ENCODE results near the gene TMC1.
"Not testable (repeated sequence)": the region's sequence is repeated elsewhere in the genome, so short reads cannot be mapped to it uniquely, and the experiment has no call there.

TMC1 gene

DNA sequence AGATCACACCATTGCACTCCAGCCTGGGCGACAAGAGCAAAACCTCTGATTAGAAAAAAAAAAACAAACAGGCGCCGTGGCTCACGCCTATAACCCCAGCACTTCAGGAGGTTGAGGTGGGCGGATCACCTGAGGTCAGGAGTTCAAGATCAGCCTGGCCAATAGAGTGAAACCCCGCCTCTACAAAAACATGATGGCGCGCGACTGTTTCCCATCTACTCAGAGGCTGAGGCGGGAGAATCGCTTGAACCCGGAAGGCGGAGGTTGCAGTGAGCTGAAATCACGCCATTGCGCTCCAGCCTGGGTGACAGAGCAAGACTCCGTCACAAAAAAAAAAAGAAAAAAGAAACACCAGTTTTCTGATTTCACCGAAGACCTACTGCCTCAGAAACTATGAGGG lies at the start of gene TMC1:
TMC1 (plus strand) TSS at position 193 of the 400 bp plus-strand sequence. CDS start 127,041 bp downstream, outside the sequence.
- DNase-seq, result not testable (repeated sequence)

DNA sequence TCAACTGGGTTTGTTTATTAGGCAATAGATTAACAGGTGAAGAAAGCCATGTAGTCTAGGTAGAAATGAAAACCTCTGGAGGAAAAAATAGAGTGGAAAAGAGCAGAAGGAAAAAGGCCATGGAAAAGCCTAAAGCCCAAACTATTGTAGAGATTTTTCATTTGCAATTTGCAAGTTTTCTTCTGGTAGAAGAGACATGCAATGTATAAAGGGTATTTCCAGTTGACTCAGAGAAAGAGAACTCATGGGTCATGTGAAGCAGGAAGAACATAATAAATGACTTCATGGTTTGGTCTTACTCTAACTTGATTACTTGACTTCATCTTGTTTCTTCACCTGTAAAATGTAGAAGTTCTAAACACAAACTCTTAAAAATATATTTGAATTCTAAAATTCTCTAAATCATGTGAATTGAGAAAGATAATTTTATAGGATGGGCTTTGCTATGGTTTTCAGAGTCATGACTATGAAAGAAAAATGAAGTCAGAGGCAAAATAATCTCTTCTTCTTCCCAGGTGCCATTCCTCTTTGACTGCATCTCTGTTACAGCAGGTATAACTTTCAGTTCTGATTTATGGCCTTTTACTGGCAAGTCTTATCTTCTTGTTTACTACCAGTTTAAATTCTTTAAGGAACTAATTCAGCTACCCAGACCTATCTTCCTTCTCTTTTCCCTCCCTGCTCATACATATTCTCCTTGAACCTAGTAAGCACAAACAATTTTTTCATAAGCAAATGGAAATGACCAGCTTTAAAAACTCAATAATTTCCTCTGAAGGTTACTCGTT lies 47.7 kb upstream of the TMC1 start:
- no peak for DNase-seq

DNA sequence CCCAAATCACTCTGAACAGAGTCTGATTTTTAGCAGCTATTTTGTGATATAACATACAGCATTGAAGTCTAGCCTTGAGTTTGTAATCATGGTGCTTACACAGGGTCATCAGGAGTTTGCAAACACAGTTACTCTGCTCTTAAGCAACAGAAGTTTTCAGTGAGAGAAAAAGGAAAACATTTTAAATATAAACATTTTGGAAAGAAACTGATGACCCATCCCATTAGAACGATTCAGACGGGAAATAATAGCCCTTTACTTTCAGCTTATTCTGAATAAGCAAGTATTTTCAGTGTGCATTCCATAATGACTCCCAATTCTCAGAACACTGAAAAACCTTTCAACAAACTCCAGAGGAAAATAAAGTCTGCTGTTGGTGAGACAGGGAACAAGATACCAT lies 46.7 kb upstream of the TMC1 start:
- DNase-seq, result no peak

DNA sequence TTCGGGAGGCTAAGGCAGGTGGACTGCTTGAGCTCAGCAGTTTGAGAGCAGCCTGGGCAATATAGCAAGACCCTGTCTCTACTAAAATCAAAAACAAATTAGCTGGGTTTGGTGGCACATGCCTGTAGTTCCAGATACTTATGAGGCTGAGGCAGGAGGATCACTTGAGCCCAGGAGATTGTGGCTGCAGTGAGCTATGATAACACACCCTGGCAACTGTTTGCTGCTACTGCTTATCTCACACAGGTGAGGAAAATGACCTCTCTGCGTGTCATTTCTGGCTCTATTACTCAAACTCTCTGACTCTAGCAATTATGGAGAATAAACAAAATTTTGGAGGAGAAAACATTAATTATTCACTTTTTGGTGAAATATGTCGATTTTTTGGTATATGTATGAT lies 45.3 kb upstream of the TMC1 start:
- DNase-seq, result no peak

DNA sequence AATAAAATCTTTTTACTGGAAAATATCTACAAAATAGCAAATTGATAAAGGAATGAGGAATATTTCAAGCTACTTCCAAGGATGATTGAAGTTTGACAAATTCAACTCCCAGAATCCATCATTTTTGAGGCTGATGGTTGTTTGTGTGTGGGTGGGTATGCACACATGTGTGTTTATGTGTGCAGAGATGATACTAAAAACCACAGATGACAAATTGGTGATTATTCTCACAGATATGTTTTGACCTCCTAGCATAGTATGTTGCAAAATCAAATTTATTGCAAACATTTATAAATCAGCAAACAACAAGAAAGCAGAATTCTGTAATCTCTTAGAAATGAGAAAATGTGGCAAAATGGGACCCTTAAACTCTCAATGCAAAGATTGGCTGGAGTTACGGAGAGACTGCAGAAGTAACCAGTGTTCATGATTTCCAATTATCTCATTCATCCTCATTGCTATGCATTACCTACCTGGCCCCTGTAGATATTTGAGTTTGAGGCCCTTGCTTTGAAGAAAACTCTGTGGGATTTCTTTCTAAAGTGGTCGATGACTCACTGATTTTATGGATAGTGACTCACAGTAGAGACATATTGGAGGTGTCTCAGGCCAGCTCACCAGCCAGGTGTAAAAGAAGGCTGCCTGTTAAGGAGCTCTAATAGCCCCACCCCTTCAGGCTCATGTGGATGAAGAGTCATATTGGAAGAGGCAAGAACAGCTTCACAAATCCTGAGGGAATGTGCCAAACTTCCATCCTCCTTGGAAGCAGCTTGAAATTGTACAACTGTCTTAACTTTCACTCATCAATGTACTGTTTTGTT lies 44.6 kb upstream of the TMC1 start:
- DNase-seq, result no peak

DNA sequence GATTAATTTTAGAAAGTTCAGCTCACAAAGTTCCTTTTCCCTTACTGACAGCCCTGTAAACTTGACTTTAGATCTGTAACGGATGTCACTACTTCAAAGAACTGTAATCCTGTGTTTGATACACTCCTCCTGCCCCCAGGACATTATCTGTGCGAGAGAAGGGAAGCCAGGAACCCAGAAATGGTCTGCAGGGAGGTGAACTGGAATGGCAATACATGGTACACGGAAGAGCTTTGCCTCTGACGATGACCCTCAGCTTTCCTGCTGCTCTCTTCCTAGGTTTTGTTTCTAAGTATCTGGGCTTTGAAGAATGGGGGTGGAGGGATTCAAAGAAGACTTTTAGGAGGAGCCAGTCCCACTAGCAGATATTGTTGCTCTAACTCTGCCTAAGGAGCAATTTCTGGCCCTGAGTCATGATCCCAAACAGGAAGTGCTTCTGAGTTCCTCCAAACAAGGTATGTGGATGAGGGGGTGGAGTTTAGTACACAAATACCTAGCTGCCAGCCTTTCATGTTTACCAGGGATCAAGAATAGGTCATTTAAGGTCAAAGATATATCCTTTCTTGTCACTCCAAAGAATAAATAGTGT lies 43.4 kb upstream of the TMC1 start:
- no peak for DNase-seq

DNA sequence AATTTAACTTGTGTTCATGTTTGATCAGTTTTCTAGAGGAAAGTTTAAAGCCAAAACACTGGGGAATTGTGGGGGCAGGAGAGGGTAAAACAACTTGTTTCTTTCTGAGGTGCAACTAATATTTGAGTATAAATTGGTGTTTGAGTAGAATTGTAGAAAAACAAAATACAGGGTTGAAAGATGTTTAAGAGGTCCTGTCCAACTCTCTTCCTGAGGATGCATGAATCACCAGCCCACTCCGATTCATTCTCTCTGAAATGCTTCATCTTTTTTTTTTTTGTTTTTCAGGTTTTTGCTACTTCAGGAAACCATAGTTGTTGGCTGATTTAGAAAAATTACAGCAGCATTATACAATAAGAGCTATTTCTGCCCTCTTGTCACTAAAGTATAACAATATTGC lies 42.4 kb upstream of the TMC1 start:
- DNase-seq, result no peak

DNA sequence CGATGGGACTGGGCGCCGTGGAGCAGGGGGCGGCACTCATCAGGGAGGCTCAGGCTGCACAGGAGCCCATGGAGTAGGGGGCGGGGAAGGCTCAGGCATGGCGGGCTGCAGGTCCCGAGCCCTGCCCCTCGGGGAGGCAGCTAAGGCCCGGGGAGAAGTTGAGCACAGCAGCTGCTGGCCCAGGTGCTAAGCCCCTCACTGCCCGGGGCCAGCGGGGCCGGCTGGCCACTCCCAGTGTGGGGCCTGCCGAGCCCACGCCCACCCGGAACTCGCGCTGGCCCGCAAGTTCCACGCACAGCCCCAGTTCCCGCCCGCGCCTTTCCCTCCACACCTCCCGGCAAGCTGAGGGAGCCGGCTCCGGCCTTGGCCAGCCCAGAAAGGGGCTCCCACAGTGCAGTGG lies 41.1 kb upstream of the TMC1 start:
- DNase-seq, result not testable (repeated sequence)

DNA sequence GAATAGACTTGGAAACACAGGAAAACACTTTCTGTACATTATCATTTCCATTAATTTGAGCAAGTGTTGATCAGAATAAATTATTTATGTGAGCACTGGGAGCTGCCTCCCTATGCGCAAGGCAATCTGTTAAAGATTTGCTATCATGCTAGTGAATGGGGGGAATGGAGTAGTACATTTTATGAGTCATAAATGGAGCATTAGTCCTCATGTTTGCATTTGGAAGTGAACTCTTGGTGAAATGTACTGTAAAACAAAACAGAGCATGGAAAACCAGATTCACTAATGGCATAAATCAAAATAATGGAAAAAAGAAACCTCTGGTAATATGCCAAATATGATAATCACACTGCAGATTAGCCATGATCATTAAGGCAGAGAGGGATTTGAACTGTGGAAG lies 40.5 kb upstream of the TMC1 start:
- DNase-seq, result no peak

DNA sequence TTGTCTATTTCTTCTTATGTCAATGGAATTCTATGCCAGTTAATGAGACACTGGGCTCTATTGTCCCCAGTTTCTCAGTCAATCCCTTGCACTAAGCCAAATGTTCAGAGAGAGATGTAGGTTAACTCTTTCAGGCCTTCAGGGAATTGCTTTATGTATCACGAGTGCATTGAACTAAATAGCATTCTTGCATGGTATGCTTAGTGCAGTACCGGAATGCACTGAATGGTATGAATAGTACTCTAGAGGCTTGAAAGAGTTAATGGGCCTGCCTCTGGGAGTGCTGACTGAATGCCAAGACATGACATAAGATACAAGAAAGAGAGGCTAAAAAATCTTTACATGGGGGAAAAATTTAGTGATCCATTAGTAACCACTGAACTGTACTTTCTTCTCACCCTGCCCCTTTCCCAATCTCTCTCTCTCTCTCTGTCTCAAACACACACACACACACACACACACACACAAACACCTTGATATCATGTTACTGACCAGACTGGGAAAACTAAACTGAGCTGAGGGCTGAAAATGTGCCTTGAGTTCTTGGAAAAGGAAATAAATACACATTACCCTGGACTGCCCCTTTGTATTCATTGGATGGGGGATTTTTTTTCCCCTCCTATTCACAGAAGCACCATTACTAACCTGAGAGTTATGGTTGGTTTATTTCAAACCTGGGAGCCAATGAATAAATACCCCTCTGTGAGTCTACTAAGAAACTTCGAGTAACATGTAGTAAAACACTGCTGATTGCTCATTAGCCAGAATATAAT lies 35.4 kb upstream of the TMC1 start:
- no peak for DNase-seq

DNA sequence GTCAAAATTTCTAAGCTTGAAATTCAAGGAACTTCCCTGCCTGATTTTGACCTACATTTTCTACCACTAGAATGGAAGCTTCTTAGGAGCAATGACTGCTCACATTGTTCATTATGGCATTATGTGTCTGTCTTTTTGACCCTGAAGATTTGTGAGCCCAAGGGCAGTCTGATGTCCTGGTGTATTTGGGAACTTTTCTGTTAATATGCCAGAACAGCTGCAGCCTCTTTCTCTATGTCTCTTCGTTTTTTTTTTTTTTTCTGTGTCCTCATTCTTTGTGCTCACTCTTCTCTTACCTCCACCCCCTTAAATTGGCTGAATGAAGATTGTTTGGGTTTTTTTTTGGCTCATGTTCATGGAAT lies 34.8 kb upstream of the TMC1 start:
- DNase-seq, result no peak

DNA sequence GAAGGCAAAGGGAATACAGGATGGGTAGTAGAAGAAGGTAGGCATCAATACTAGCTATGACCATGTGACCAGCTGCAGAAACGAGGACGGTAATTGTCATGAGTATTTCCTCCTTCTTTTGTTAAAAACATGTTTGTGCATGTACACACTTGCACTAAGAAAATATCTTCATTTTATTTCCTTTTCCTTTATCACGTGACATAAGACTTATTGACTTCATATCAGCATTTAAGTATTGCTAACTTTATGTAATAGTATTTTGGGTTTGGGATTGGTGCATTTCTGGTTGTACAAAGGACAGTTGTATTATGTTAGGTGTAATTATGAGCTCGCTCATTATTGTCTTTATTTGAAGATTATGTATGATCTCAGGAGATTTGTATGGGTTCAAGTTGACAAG lies 33.7 kb upstream of the TMC1 start:
- not testable (repeated sequence) for DNase-seq

DNA sequence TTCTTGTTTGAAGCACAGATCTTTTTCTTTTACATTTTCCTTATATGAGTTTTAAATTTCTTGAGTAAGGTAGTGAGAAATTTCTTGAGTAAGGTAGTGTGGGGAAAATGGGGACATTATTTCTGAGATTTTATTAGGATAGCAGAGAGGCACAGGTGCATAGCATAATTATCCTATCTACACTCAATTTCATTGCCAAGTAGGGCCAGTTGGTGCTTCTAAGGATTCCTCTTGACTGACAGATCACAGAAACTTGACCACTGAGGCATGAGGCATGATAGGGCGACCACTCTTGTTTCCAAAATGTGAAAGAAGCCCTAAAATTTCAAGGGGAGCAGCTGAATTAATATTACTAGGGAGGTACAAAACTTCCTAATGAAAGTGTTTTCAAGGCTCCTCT lies 31.4 kb upstream of the TMC1 start:
- no peak for DNase-seq

DNA sequence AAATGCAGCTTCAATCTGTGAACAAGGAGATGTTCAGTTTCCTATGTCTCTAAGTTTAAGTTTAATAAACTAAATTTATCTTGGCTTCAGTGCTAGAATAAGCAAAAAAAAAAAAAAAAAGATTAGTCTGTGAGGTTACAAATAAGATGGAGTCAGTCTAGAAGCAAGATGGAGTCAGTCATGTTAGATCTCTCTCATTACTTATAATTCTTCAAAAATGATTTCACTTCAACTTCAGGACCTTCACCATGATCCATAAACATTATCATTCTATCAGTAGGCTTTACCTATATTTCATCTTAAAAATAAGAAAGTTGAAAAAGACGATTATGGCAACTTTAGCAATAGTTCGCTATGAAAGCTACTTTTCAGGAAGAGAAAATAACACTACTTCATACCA lies 30.2 kb upstream of the TMC1 start:
- DNase-seq, result no peak

DNA sequence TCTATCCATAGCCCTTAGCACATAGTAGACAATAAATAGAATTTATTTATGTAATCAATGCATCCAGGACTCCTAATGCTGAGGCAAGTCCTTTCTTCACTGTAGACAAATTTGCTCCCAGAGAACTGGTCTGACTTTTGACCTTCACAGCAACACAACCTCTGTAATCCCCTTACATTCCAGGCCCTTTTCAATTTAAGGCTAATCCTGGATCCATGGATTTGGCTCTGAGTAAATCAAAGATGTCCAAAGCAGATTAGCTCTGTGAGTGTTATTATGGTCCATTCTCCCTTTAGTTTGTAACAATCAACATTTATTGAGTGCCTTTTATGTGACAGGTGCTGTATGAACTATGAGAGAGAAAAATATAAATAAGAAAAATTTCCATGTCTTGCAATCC lies 27.4 kb upstream of the TMC1 start:
- DNase-seq, result no peak

DNA sequence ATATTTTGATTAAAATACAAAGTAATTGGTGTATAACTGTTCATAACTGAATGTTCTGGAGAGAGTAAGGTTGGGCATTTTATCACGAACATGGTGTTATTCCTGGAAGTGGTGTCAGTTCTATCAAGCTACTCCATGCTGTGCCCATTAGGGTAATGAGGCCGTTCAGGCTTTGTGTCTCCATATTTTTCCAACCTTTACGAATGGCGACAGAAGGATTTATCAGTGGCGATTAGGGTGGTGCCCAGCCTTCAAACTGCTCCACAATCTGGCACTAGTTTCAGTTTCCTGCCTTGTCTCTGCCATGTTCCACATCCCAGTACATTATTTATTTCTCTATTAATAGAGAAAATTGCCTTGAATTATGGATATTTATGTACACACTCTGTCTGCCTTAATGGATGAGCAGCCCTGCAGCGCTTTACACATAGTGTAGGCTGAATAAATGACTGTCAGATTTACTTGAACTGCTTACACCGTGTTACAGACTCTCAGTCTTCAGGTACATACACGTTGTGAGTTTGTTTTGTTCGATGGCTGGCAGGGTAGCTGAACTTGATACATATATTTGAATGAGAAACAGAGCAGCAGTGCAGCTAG lies 23.9 kb upstream of the TMC1 start:
- no peak for DNase-seq

DNA sequence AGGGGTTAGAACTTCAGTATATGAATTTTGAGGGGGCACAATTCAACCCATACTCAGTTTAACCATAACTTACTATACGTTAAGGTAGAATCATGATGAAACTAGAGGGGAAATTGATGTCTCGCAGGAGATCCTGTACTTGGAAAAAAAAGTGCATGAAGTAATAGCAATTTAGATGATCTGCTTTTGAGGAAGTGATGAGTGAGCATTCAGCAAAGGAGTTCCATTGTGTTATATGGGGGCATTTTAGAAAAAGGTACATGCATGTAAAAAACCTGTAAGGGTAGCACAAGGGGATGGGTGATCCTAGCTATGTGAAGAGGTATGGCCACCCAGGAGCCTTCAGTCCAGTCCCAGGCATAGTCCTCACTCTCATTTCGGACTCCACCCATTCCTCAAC lies 14.8 kb upstream of the TMC1 start:
- no peak for DNase-seq

DNA sequence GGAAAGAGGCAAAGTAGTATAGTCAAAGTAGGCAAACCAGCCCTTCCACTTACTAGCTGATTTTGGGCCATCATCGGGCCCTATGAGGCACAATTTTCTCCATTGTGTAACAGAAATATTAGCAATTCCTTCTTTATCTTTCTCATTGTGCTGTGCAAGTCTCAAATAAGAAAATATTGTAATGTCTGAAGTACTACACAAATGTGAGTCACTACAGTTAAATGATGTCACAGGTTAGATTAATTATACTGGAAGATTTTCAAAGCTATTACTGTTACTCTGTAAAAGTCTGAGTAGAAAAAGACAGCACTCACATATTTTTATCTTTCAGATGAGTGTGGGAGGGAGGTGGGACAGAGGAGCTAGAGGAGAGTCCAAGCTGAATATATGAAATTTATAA lies 12.4 kb upstream of the TMC1 start:
- no peak for DNase-seq

DNA sequence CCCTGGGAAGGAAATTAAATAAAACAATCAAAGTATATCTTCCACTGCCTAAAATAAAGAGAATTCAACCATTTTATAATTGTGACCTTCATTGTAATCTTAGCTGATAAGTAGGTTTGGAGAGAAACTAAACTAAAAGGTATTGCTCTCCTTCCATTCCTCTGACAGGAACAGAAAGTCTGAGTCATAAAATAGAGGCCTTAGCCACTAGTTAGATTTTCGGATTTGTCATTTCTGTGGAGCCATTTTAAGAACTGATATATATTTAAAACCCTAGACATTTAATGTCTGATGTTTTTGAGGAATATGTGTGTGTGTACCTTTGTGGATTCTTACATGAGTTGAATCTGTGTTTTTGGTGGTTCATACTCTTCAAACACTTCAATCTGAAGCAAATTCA lies 11.8 kb upstream of the TMC1 start:
- no peak for DNase-seq

DNA sequence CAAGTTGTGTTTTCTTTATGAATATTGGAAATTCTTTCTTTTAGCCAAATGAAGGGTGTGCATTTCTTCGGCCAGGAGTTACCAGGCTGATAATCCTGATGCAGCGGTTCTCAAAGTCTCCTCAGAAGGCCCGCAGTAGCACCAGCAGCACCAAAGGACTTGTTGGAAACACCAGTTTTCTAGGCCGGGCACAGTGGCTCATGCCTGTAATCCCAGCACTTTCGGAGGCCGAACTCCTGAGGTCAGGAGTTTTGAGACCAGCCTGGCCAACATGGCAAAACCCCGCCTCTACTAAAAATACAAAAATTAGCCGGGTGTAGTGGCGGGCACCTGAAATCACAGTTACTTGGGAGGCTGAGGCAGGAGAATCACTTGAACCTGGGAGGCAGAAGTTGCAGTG lies 397 bp upstream of the TMC1 start:
- DNase-seq, result not testable (repeated sequence)

DNA sequence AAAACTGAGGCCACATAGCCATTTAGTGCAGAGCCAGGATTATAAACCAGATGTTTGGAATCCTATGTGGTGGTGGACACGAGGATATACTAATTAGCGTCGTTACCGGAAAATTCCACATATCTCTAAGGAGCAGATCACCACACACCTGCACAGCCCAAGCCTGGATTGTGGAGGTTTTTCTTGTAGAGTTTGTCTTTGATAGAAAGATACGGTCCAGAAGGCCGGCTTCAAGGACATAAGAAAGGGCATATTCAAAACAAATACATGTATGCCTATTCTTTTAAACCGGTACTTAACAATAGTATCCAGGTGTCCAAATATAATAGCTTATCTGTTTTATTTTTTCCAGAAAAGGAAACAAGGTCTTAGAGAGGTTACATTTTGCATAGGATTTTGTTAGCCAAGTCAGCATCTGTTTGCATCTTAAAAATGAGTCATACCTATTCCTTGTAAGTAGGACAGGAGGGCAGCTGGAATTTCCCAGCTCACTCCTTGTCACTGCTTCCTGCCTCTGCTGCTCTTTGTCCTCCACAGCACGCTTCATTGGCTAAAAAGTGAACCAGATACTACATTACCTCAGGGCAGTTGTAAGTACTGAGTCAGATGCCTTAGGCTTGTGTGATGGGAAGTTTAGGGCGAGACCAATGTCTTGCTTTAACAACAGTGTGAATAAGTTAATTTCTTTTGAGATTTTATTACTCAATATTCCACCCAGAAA lies 3.6 kb downstream of the TMC1 start:
- DNase-seq, result no peak

Measured in activated CD4-positive, alpha-beta T cell treated with anti-CD3 and anti-CD28 coated beads for 1 hour (primary cell).